Measurements from ENCODE around the gene CCDC27.
A peak's percentile ranks its signal among the peaks of the same experiment; 100 is the strongest.
"Not testable (repeated sequence)": the region's sequence is repeated elsewhere in the genome, so short reads cannot be mapped to it uniquely, and the experiment has no call there.

Gene CCDC27

GRCh38 chr1:3796215-3797061, 44.2 kb downstream of the CCDC27 start, which contains the start of gene LRRC47:
Gene LRRC47 (minus strand): TSS chr1:3796498. CDS start chr1:3796476, 22 bp downstream.
- DNase-seq, result peak; percentile 66 to 82

DNA sequence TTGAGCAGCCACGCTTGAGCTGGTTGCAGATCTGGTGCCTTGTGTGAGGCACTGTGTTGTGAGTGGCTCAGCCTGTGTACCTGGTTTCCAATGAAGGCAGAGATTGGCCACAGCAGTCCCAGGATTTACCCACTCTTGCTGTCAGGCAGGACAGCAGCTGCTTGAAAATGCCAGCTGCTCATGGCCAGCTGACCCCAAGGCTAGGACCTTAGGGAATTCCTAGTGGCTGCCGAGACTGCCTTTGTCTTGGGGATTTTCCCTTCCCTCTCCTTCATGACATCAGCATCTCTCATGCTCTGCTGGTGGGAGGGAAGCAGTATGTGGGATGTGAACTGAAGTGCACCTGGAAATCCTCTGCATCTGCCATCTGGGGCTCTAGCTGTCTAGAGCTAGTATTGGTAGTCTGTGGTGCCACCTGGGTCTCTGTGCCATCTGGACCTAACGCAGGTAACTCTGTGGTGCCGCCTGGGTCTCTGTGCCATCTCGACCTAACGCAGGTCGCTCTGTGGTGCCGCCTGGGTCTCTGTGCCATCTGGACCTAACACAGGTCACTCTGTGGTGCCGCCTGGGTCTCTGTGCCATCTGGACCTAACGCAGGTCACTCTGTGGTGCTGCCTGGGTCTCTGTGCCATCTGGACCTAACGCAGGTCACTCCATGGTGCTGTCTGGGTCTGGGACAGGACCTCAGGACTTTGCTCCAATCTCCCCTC, 47.9 kb downstream of the CCDC27 start:
- DNase-seq, result no peak

- DNase-seq, result not testable (repeated sequence)
Observed at GRCh38 chr1:3800795-3801194, 48.5 kb downstream of the CCDC27 start.

DNA sequence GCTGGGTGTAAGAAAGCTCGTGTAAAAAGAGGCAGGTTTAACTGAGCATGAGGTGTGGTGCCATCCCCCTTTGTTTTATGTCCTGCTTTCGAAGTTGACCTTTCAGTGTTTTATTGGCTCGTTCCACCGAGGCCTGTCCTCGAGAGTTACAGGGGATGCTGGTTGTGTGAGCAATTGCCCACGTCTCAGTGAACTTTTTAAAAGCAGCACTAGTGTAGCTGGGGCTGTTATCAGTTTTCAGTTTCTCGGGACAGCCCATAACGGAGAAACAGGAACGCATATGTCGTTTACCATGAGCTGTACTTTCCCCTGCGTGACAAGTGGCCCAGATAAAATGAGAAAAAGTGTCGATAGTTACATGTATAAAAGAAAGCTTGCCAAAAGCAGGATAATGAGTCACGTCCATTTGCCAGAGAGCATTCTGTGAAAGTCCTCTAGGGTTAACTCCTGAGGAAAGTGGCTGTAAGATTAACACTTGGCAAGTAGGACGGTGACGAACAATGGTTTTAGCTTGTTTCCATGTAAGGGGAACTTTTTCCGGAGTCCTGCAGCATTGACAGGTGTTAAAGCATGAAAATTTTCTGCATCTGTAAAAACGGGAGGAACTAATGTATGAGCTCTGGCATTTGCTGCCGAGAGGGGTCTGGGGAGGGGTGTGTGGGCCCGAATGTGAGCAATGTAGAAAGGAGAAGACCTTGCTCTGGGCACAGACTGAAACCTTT, 51.8 kb downstream of the CCDC27 start:
- no peak for DNase-seq

GRCh38 chr1:3804627-3804944, 52.3 kb downstream of the CCDC27 start:
- DNase-seq, result not testable (repeated sequence)

DNA sequence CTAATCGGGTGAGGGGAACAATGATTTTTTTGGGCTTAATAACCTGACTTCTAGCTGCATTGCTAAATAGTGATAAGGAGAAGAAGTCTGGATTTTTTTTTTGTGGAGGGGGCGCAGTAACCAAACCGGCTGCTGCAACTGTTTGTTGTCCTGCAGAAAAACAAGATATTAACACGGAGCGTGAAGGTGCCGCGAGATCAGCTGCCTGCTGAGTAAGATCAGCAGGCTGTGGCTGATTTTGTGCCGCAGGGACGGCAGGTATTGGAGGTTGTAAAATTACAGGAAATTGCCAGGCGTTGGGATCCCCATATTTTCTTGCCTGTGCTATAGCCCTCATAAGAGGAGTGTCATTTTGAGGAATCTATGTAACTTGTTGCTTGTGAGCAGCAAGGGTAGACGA, 52.8 kb downstream of the CCDC27 start:
- DNase-seq, result no peak

GRCh38 chr1:3807769-3808168, 55.5 kb downstream of the CCDC27 start:
- DNase-seq, result no peak

- DNase-seq, result no peak
Observed at GRCh38 chr1:3809680-3810079, 57.4 kb downstream of the CCDC27 start.

GRCh38 chr1:3810149-3810761, 58.0 kb downstream of the CCDC27 start:
- DNase-seq, result not testable (repeated sequence)

DNA sequence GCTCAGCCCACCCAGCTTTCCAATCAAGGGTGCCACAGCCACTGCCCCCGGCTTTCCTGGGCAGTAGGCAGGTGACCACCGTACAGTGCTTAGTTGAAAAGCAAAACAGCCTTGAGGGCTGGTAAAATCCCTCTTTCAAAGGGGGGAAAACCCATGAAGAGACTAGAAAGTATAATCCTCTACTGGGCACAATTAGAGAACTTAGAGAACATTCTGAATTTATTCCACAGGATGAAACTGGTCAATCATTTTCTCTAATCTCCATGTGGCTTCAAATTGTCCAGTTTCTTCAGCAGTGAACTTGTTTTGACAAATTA, 59.3 kb downstream of the CCDC27 start:
- no peak for DNase-seq

GRCh38 chr1:3814065-3814464, 61.8 kb downstream of the CCDC27 start:
- DNase-seq, result no peak

GRCh38 chr1:3814771-3815561, 62.7 kb downstream of the CCDC27 start:
- DNase-seq, result no peak

- DNase-seq, result no peak
Observed at GRCh38 chr1:3816331-3817137, 64.3 kb downstream of the CCDC27 start.

DNA sequence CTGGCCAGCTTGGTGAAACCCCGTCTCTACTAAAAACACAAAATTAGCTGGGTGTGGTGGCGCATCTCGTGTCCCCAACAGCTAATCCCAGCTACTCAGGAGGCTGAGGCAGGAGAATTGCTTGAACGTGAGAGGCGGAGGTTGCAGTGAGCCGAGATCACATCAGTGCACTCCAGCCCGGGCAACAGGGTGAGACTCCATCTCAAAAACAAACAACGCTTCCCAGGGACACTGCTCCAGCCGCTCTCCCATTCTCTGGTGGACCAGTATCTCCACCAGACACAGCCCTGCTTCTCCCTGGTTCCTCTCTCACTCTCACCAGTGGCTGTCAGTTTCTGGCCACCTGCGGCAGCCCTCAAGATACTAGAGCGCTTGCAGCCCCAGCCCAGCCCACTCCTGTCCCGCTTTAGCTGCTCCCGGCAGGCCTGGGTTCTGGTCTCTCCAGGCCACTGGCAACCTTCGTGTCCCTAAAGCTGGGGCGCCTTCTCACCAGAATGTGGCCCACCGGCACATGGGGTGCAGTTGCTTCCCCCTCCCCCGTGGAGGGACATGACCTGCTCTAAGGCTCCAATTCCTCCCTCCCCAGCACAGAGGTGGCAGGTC, 65.0 kb downstream of the CCDC27 start:
- DNase-seq, result no peak

DNA sequence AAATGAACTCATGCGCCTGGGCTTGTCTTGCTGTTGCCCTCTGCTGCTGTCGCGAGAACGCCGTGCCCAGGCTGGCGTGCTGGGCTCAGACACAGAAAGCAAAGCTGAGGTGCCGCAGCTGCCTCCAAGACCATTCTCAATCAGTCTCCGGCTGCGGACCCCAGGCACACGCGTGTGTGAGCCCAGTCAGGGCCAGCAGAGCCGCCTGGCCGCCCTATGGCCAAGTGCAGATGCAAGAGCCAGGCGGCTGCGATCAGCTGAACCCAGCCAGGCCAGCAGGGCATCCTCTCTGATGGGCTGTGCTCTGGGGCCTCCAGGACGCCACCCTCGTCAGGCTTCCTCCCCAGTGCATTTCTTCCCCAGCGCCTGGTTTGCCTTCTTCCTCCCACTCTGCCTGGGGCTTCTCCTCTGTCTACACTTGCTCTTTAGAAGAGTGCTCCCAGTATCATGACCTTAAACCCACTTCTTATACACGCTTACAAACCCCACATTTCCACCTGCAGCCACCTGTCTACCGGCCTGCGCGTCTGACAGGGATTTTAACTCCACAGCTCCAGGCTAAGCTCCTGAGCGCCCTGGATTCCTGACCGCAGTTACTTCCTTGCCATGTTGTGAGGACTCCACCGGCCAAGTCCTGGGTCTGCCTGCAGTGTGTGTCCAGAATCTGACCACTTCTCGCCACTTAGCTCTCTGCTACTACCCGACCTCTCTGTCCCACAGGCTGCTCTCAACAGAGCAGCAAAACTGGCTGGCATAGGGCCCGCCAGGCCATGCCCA, 65.8 kb downstream of the CCDC27 start:
- no peak for DNase-seq

DNA sequence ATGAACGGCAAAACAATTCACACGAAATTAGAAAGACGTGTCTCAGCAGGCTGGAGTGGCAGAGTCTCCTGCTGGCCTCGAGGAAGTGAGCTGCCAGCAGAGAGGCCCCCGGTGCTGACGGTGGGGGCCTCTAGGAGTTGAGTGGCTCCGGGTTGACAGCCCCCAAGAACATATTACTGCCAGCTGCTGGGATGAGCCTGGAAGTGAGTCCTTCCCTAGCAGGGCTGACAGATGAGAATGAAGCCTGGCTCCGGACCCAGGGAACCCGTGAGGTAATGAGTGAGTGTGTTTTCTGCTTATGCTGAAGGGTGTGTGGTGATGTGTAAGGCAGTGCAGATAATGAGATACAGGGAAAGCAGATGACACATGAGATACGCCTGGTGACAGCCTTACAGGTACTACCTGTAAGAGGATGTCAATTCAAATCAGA, 67.5 kb downstream of the CCDC27 start:
- no peak for DNase-seq

DNA sequence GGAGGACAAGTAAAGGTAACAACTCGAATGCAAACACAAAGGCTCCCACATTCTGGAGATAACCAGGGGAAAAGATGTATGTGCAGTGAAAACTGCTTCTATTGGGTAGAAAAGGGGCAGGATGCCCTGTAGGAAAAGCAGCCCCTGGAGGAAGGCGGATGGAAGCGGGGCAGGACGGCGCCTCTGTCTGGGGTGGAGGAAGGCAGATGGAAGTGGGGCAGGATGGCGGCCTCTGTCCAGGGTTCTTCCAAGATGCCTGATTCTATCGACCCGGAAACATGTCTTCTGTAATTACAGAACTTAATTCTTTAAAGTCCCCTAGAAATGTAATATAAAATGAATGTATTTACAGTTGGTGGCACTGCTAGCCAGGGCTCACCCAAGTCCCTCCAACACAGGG, 68.1 kb downstream of the CCDC27 start:
- no peak for DNase-seq

- DNase-seq, result no peak
Observed at GRCh38 chr1:3821004-3821403, 68.8 kb downstream of the CCDC27 start.

Measured in SW 1271 (cell line).